GM06990 (cell line): Measurements from ENCODE around the gene STRBP.

Experiments used
- DNase-seq: peaks from one replicate; pipeline ENCODE4 v3.0.0-alpha.2; 2011; ENCODE audit not compliant: insufficient read length; ENCODE audit errors: extremely low read depth
- H3K27me3 ChIP-seq: replicated peaks from 2 replicates; pipeline ENCODE4 v1.6.0; 2011; ENCODE audit warnings: low read length; ENCODE audit not compliant: control insufficient read depth, insufficient read depth
- H3K36me3 ChIP-seq: 2 replicates; pipeline ENCODE4 v1.5.1; 2011; ENCODE audit warnings: low read length; ENCODE audit not compliant: control insufficient read depth, insufficient read depth
- H3K4me3 ChIP-seq: replicated peaks from 2 replicates; pipeline ENCODE4 v1.5.1; 2011; ENCODE audit warnings: low read depth, mild to moderate bottlenecking, control low read depth, low read length
- TF ChIP-seq, protein P1 (sequence below): IDR thresholded peaks from 2 replicates; pipeline ENCODE4 v1.5.1; 2011; ENCODE audit warnings: low read length, control low read depth, mild to moderate bottlenecking, inconsistent platforms; ENCODE audit not compliant: insufficient read depth, poor library complexity, severe bottlenecking

Gene STRBP

DNA sequence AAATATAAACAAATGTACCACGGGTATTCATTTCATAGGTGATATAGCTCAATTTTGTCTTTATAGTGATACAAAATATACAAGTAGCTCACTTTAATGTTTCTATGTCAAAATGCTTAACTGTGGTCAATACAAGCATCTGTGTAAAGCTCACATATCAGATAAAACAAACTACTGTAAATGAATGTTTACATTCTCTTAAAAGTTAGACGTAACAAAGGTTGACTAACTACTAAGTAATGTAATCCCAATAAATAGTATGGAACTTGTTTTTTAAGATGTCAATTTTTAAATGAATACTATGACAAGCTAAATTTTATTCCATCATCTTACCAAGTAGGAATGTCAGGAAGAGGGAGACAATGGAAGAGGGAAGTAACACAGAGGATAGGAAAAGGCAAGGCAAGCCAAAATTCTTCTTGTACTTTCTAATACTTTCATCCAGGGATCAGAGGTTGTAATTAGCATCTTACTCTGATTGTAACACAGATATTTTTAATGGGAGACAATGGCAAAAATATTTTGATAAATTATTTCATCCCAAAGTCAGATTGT lies 105.5 kb downstream of the STRBP start:
- no peaks in the 10 kb centered on the region for H3K27me3 ChIP-seq
- DNase-seq: no peak
- peaks cover 2% of the 10 kb centered on the region; the same call in 1 of the 2 replicates for H3K36me3 ChIP-seq
- H3K4me3 ChIP-seq: no peak overlapping the region
- TF ChIP-seq, protein P1, sequence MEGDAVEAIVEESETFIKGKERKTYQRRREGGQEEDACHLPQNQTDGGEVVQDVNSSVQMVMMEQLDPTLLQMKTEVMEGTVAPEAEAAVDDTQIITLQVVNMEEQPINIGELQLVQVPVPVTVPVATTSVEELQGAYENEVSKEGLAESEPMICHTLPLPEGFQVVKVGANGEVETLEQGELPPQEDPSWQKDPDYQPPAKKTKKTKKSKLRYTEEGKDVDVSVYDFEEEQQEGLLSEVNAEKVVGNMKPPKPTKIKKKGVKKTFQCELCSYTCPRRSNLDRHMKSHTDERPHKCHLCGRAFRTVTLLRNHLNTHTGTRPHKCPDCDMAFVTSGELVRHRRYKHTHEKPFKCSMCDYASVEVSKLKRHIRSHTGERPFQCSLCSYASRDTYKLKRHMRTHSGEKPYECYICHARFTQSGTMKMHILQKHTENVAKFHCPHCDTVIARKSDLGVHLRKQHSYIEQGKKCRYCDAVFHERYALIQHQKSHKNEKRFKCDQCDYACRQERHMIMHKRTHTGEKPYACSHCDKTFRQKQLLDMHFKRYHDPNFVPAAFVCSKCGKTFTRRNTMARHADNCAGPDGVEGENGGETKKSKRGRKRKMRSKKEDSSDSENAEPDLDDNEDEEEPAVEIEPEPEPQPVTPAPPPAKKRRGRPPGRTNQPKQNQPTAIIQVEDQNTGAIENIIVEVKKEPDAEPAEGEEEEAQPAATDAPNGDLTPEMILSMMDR: no peak

GRCh38 chr9:123162360-123162759 lies 106.0 kb downstream of the STRBP start:
- no peaks in the 10 kb centered on the region for H3K27me3 ChIP-seq
- DNase-seq: no peak
- no peak overlapping the region for H3K4me3 ChIP-seq
- peaks cover 3% of the 10 kb centered on the region; the same call in 1 of the 2 replicates for H3K36me3 ChIP-seq
- TF ChIP-seq, protein P1: no peak

DNA sequence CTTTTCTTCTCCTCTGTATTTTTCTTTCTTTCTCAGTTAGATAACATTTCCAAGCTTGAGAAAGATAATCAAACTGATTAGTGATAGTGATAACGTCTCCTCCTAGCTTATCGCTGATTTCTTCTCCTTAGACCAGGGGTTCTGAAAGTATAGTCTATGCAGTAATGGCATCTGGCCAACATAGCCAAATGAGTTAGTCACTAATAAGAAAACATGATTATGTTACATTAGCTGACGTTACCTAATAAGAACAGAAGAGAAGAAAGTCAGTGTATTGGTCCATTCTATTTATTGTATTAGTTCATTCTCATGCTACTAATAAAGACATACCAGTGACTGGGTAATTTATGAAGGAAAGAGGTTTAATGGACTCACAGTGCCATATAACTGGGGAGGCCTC lies 111.2 kb downstream of the STRBP start:
- H3K27me3 ChIP-seq: no peaks in the 10 kb centered on the region
- no peak overlapping the region for H3K4me3 ChIP-seq
- DNase-seq: no peak
- peaks cover 3% of the 10 kb centered on the region for H3K36me3 ChIP-seq
- TF ChIP-seq, protein P1: no peak

- TF ChIP-seq, protein P1: no peak
These were observed 117.5 kb downstream of the STRBP start for GRCh38 chr9:123150708-123151503.

GRCh38 chr9:123149067-123149466 lies 119.3 kb downstream of the STRBP start:
- Histone ChIP-seq H3K36me3 (no peaks in the 10 kb centered on the region; the same call in 1 of the 2 replicates), H3K27me3 (no peaks in the 10 kb centered on the region), H3K4me3 (no peak overlapping the region)
- TF ChIP-seq, protein P1: no peak
- DNase-seq: no peak

More at GRCh38 chr9:123150708-123151503, 117.5 kb downstream of the STRBP start:
- H3K36me3 ChIP-seq: peaks cover 1% of the 10 kb centered on the region; the same call in 1 of the 2 replicates
- H3K4me3 ChIP-seq: no peak overlapping the region
- DNase-seq: no peak
- no peaks in the 10 kb centered on the region for H3K27me3 ChIP-seq
